ENCODE results near the gene CNTN1.

GRCh38 chr12:40999210-40999609 lies 307.0 kb downstream of the CNTN1 start:
- TF ChIP-seq SIN3A (IDR thresholded peaks at IDR 0.05; ENCODE audit: borderline replicate concordance, low read depth, low read length) (no peak), YY1 (IDR thresholded peaks at IDR 0.05; ENCODE audit: low read depth) (no peak), POLR2AphosphoS5 (IDR thresholded peaks at IDR 0.05; ENCODE audit: low read depth, low read length) (no peak), GABPA (IDR thresholded peaks at IDR 0.05; ENCODE audit: low read depth) (no peak)
